ENCODE measurements around the gene CLIC4.
"Not testable (repeated sequence)": the region's sequence is repeated elsewhere in the genome, so short reads cannot be mapped to it uniquely, and the experiment has no call there.

The CLIC4 gene

GRCh38 chr1:24720152-24720551, 25.1 kb upstream of the CLIC4 start:
- DNase-seq = no peak

- DNase-seq = no peak
Observed at GRCh38 chr1:24721533-24721932, 23.7 kb upstream of the CLIC4 start.

DNA sequence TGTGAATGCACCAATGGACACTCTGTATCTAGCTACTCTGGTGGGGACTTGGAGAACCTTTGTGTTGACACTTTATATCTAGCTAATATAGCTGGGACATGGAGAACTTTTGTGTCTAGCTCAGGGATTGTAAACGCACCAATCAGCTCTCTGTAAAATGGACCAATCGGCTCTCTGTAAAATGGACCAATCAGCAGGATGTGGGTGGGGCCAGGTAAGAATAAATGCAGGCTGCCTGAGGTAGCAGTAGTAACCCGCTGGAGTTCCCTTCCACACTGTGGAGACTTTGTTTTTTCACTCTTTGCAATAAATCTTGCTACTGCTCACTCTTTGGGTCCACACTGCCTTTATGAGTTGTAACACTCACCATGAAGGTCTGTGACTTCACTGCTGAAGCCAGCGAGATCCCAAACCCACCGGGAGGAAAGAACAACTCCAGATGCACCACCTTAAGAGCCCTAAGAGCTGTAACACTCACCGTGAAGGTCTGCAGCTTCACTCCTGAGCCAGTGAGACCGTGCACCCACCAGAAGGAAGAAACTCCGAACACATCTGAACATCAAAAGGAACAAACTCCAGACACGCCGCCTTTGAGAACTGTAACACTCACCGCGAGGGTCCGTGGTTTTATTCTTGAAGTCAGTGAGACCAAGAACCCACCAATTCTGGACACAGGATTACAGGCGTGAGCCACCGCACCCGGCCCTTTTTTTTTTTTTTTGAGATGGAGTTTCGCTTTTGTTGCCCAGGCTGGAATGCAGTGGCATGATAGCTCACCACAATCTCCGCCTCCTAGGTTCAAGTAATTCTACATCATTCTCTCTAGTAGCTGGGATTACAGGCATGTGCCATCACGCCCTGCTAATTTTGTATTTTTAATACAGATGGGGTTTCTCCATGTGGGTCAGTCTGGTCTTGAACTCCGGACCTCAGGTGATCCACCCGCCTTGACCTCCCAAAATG, 22.9 kb upstream of the CLIC4 start:
- not testable (repeated sequence) for DNase-seq

DNA sequence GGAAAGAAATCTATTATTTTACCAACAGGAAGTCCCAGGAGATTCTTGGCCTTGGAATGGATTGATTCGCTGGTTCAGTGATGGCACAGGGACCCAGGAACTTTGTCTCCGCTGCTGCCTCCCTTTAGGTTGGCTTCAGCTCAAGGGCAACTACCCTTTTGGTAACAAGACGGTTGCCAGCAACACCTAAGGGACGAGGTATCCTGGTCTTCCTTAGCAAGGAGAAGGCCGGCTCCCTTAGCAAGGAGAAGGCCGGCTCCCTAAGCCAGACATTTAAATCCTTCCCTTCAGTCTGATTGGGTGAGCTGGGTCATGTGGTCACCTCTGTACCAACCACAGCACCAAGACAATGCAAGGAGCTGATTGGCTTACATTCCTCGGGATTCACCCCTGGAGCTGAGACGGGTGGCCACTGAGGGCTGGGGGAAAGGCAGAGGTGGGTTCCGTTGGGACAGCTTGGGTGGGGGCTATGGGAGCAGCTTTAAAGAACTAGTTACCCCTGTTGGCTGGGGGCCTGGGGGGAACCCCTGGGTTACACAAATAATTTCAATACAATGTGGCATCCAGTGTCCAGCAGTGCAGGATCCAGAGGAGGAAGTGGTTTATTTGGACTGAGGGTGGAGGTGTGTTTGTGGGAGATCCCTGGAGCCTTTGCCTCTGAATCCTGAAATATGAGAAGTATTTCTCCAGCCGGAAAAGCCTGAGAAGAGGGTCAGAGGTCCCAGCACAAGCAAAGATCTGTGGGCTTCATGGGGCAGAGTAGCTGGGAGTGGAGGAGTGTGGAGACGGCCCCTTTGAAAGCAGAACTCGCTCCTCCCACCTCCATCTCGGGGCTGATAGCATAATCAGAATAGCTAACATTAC, 20.7 kb upstream of the CLIC4 start:
- DNase-seq = no peak

DNA sequence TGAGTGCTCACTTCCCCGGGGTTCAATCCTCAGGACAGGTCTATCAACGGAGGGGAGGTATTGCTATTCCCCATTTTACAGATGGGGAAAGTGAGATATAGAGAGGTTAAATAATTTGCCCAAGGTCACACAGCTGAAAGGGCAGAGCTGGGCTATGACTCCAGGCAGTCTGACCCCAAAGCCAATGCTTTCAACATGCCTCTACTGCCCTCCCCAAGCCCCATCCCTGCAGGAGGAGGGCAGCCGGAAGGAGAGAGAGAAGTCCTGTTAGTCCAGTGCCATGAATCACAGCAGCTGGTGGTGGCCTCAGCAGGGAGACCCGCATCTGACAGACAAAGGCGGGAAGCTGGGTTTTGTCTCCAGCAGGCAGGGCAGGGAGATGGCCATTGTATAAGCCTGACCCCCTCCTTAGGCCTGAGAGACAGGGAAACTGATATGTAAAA, 20.0 kb upstream of the CLIC4 start:
- DNase-seq = no peak

- no peak for DNase-seq
Observed at GRCh38 chr1:24726741-24727140, 18.5 kb upstream of the CLIC4 start.

- no peak for DNase-seq
Observed at GRCh38 chr1:24727501-24728216, 17.6 kb upstream of the CLIC4 start.

GRCh38 chr1:24728982-24729381, 16.3 kb upstream of the CLIC4 start:
- no peak for DNase-seq

DNA sequence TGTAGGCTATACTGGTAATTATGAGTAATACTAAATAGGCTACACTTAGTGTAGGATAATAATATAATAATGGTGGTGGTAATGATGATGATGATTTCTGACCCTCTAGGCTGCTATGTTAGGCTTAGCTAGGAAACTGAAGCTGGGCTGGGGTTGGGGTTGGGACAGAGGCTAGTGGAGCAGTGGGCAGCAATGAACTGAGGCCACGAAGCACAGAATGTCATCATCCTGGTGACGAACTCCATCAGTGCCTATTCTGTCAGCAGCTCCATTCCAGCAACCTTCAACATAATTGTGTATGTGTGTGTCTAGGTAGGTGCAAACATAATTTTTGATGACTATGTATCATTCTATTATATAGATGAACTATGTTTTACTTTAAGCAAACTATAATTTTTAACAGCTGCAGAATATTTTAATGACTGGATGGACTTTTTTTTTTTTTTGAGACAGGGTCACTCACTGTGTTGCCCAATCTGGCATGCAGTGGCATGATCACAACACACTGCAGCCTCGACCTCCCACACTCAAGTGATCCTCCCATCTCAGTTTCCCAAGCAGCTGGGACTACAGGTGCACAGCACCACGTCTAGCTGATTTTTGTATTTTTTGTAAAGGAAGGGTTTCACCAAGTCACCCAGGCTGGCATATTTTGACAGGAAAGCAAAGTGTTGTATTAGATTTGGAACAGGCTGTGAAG, 12.9 kb upstream of the CLIC4 start:
- no peak for DNase-seq

- not testable (repeated sequence) for DNase-seq
Observed at GRCh38 chr1:24733342-24733741, 11.9 kb upstream of the CLIC4 start.

DNA sequence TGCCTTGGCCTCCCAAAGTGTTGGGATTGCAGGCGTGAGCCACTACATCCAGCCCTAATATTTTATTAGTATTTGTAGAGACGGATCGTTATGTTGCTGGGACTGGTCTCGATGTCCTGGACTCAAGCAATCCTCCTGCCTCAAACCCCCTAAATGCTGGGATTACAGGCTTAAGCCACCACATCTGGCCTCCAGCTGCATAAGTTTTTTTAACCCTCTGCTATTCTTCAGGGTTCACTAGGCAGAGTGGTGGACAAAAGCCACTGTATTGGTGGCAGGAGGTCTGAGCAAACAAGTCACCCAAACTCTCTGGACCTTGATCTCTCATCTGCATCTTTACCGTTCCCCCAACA, 10.1 kb upstream of the CLIC4 start:
- DNase-seq = no peak

GRCh38 chr1:24735509-24736375, 9.5 kb upstream of the CLIC4 start:
- no peak for DNase-seq

- no peak for DNase-seq
Observed at GRCh38 chr1:24737368-24738117, 7.7 kb upstream of the CLIC4 start.

GRCh38 chr1:24739241-24739640, 6.0 kb upstream of the CLIC4 start:
- DNase-seq = no peak

DNA sequence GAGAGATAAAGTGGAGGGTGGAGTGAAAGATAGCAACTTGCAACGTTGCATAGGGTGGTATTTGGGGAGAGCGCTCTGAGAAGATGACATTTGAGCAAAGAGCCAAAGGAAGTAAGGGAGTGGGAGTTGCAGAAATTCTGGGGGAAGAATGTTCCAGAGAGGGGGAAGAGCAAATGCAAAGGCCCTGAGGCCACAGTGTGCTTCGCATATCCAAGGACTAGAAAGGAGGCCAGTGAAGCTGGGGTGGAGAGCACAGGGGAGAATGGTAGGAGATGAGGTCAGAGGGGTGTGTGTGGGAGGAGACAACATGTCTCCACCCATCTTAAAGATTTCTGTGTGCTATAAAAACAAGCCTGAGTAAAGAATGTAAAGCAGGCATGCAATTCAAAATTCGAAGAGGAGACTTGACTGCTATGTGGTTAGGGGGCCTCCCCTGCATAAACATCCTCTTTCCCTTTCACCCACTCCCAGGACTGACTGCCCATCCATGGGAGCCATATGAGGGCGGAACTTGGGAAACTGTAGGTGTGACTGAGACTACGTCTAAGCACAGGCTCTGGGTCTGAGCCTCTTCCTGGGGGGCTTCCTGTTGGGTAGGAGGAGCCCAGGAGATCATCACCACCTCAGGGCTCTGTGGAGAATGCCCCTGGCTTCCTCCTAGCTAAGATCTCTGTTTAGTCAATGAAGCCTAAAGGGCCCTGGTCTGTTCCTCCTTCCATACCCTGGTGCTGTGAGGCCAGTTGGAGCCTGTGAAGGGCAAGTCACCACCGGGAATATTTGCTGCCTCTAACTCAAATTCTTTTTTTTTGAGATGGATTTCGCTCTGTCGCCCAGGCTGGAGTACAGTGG, 2.9 kb upstream of the CLIC4 start:
- no peak for DNase-seq

DNA sequence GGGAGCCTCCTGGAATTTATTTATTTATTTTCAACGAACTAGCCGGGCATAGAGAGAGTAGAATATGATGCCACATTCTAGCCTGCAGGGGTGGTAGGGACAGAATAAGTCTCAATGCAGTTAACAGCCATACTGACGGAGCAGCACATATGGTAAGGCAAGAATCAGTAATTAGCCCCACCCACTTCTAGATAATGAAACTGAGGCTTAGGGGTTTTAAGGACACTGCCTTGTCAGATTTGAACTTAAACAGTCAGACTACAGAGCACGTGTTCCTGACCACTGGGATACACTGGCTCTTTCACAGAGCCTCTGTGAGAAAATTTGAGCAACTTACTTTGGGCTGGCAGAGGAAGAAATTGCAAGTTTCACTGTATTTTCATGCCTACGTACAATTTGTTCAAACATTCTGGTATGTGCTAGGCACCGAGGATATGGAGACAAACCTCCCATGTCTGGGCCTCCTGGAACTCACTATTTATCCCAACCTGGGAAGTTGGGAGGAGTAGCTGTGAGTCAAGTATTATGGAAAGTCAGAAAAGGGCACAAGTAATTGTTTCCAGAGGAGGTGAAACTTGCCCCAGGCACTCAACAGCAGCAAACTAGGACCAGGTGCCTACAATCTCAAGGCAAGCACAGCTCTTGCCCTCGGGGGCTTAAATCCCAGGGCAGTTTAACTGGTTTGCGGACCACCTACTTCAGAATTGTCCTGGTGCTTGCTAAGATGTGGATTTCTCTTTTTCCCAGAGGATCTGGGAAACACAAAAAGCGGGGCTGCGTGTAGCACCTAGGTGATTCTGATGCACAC, 1.6 kb upstream of the CLIC4 start:
- DNase-seq = no peak

- no peak for DNase-seq
Observed at GRCh38 chr1:24745711-24746413, 615 bp downstream of the CLIC4 start.

All from activated naive CD4-positive, alpha-beta T cell (primary cell).